T-helper 22 cell (primary cell): Measurements from ENCODE around the gene METTL5.
"Not testable (repeated sequence)": the region's sequence is repeated elsewhere in the genome, so short reads cannot be mapped to it uniquely, and the experiment has no call there.

Source experiments
- DNase-seq: peaks from one replicate; pipeline ENCODE4 v3.0.0-alpha.2; 2020; ENCODE audit warnings: low read depth

Gene METTL5

GRCh38 chr2:169828141-169828811 is 3.6 kb upstream of the METTL5 start:
- peak; percentile 27 for DNase-seq

GRCh38 chr2:169827272-169828140 is 2.8 kb upstream of the METTL5 start, which contains the start of gene UBR3:
Gene UBR3, plus strand, starts transcription at chr2:169827454. Its CDS starts 54 bp downstream, at chr2:169827508.
- peak; percentile 83 for DNase-seq

GRCh38 chr2:169823996-169824372 is 721 bp downstream of the METTL5 start:
- no peak for DNase-seq

GRCh38 chr2:169822785-169823392 is 1.8 kb downstream of the METTL5 start:
- DNase-seq: no peak

- no peak for DNase-seq
Measured at GRCh38 chr2:169822036-169822435, 2.7 kb downstream of the METTL5 start.

GRCh38 chr2:169820101-169820500 is 4.6 kb downstream of the METTL5 start:
- DNase-seq: not testable (repeated sequence)

- DNase-seq: no peak
Measured at GRCh38 chr2:169819106-169819505, 5.6 kb downstream of the METTL5 start.

- DNase-seq: no peak
Measured at GRCh38 chr2:169818241-169818640, 6.5 kb downstream of the METTL5 start.

- not testable (repeated sequence) for DNase-seq
Measured at GRCh38 chr2:169817369-169817768, 7.3 kb downstream of the METTL5 start.

- DNase-seq: not testable (repeated sequence)
Measured at GRCh38 chr2:169816961-169817360, 7.7 kb downstream of the METTL5 start.

GRCh38 chr2:169815849-169816248 is 8.9 kb downstream of the METTL5 start:
- no peak for DNase-seq

- no peak for DNase-seq
Measured at GRCh38 chr2:169808221-169808620, 16.5 kb downstream of the METTL5 start.

- no peak for DNase-seq
Measured at GRCh38 chr2:169806586-169806985, 18.1 kb downstream of the METTL5 start.

- no peak for DNase-seq
Measured at GRCh38 chr2:169803480-169803879, 21.2 kb downstream of the METTL5 start.

- peak; percentile 89 for DNase-seq
Measured at GRCh38 chr2:169798718-169799592, 25.8 kb downstream of the METTL5 start, which contains the start of gene SSB. Gene SSB, plus strand, starts transcription at chr2:169798871. Its CDS starts 2,090 bp downstream, at chr2:169800961.

- DNase-seq: no peak
Measured at GRCh38 chr2:169798397-169798717, 26.3 kb downstream of the METTL5 start.

- no peak for DNase-seq
Measured at GRCh38 chr2:169797601-169798000, 27.1 kb downstream of the METTL5 start.

- no peak for DNase-seq
Measured at GRCh38 chr2:169796441-169796840, 28.3 kb downstream of the METTL5 start.

- no peak for DNase-seq
Measured at GRCh38 chr2:169795181-169795580, 29.5 kb downstream of the METTL5 start.

GRCh38 chr2:169790581-169790980 is 34.1 kb downstream of the METTL5 start:
- DNase-seq: no peak

- DNase-seq: no peak
Measured at GRCh38 chr2:169782513-169782912, 42.2 kb downstream of the METTL5 start.
